A549 (cell line): ENCODE measurements around the gene ITPKC. TPM values are rescaled to one million over a fixed set of nuclear protein-coding genes. Genes with fewer than 3 reads are reported as not detected.

ENCODE experiments used
- ATAC-seq, 2 experiments: fragments of 200-7000 bp in 1 of 2; fragments of >200 bp in 1 of 2; cut with Nextera tagmentation in 1 of 2; cut with Tn5 transposase in 1 of 2; 3 replicates each; pipeline versions ENCODE4 v1.8.0 to v1.9.1; 2018 to 2020; ENCODE audit warnings: mild to moderate bottlenecking in 1 of 2, moderate library complexity in 1 of 2
- CTCF ChIA-PET: fragments of 300-600 bp; sonication (Branson Sonifier 250); formaldehyde crosslinking; extraction: SDS; loops from one replicate; lab custom pipeline; 2021; ENCODE audit warnings: antibody characterized with exemption, inconsistent platforms; lab: Yijun Ruan, JAX
- POLR2A ChIA-PET: fragments of 350-600 bp; formaldehyde crosslinking; extraction: SDS; loops from one replicate; lab custom pipeline; 2021; ENCODE audit warnings: antibody characterized with exemption, inconsistent platforms; lab: Yijun Ruan, JAX
- DNase-seq, 2 experiments: peaks; one replicate each; pipeline versions ENCODE4 v3.0.0 to v3.0.0-alpha.2; 2011 to 2016; ENCODE audit warnings: low read depth in 1 of 2, low spot score in 1 of 2
- FAIRE-seq: peaks from 2 replicates; lab custom pipeline; 2011; peaks lifted over from hg19 to GRCh38; lab: Jason Lieb, UNC
- H3K27ac ChIP-seq, 2 experiments: fragments of >200 bp; sonication (Bioruptor Twin); formaldehyde crosslinking; 3 replicates each; pipeline ENCODE4 v1.5.1; 2016 to 2017
- H3K4me1 ChIP-seq: fragments of >200 bp; sonication (Bioruptor Twin); formaldehyde crosslinking; 3 replicates; pipeline ENCODE4 v1.6.1; 2016
- H3K4me2 ChIP-seq: fragments of >200 bp; sonication (Bioruptor Twin); formaldehyde crosslinking; 3 replicates; pipeline ENCODE4 v1.6.1; 2016
- H3K4me3 ChIP-seq: fragments of >200 bp; sonication (Bioruptor Twin); formaldehyde crosslinking; 3 replicates; pipeline ENCODE4 v1.5.1; 2016
- H3K9me3 ChIP-seq: fragments of >200 bp; sonication (Bioruptor Twin); formaldehyde crosslinking; 3 replicates; pipeline ENCODE4 v1.6.1; 2016
- CHD2 ChIP-seq: fragments of 150-350 bp; IDR thresholded peaks from 2 replicates; pipeline ENCODE4 v1.6.1; 2014; ENCODE audit warnings: low read length; ENCODE audit not compliant: partially characterized antibody
- CHD4 ChIP-seq: fragments of 200-600 bp; sonication (generic); IDR thresholded peaks from 2 replicates; pipeline ENCODE4 v1.6.1; 2016; ENCODE audit warnings: antibody characterized with exemption, mild to moderate bottlenecking, borderline replicate concordance
- EHF ChIP-seq: fragments of 250-450 bp; sonication (Bioruptor Pico); IDR thresholded peaks from 2 replicates; pipeline ENCODE4 v1.5.0; 2020; ENCODE audit warnings: mild to moderate bottlenecking
- EP300 ChIP-seq, 2 experiments: fragments of >200 bp; sonication (Bioruptor Twin); formaldehyde crosslinking; IDR thresholded peaks; 2 replicates in 1 of 2; 3 replicates in 1 of 2; pipeline ENCODE4 v1.6.1; 2016 to 2017
- ESRRA ChIP-seq: fragments of 150-350 bp; IDR thresholded peaks from 2 replicates; pipeline ENCODE4 v1.6.1; 2014; ENCODE audit warnings: mild to moderate bottlenecking, low read length, borderline replicate concordance
- FOXS1 ChIP-seq: fragments of 250-450 bp; sonication (Bioruptor Pico); IDR thresholded peaks from 2 replicates; pipeline ENCODE4 v1.5.0; 2020; ENCODE audit warnings: mild to moderate bottlenecking, moderate library complexity
- HDAC2 ChIP-seq: fragments of 200-600 bp; sonication (generic); IDR thresholded peaks from 2 replicates; pipeline ENCODE4 v1.6.1; 2016
- HES2 ChIP-seq: fragments of >200 bp; sonication (Bioruptor Twin); formaldehyde crosslinking; IDR thresholded peaks from 2 replicates; pipeline ENCODE4 v1.6.1; 2016
- HOXA7 ChIP-seq: fragments of 250-450 bp; sonication (Bioruptor Pico); IDR thresholded peaks from 2 replicates; pipeline ENCODE4 v1.5.0; 2020; ENCODE audit warnings: mild to moderate bottlenecking, moderate library complexity
- HOXB5 ChIP-seq: fragments of 250-450 bp; sonication (Bioruptor Pico); IDR thresholded peaks from 2 replicates; pipeline ENCODE4 v1.5.0; 2020; ENCODE audit warnings: mild to moderate bottlenecking, moderate library complexity
- KDM5A ChIP-seq: fragments of 200-600 bp; sonication (generic); IDR thresholded peaks from 2 replicates; pipeline ENCODE4 v1.6.1; 2016; ENCODE audit warnings: antibody characterized with exemption, mild to moderate bottlenecking
- NPAS2 ChIP-seq: fragments of 250-450 bp; sonication (Bioruptor Pico); IDR thresholded peaks from 2 replicates; pipeline ENCODE4 v1.8.0; 2022; ENCODE audit warnings: mild to moderate bottlenecking, moderate library complexity, borderline replicate concordance
- PHF8 ChIP-seq: fragments of 200-600 bp; sonication (generic); IDR thresholded peaks from 2 replicates; pipeline ENCODE4 v1.6.1; 2016; ENCODE audit warnings: low read depth, mild to moderate bottlenecking, antibody characterized with exemption, moderate library complexity, borderline replicate concordance
- POLR2A ChIP-seq: IDR thresholded peaks from 2 replicates; pipeline ENCODE4 v1.6.1; 2012; ENCODE audit warnings: mild to moderate bottlenecking, low read length
- POLR2AphosphoS2 ChIP-seq: conservative IDR thresholded peaks from 2 replicates; pipeline ENCODE4 v1.6.1; 2012; ENCODE audit warnings: low read length, improper control_type of control experiment, inconsistent platforms
- RCOR1 ChIP-seq: fragments of 150-350 bp; IDR thresholded peaks from 2 replicates; pipeline ENCODE4 v1.6.1; 2014; ENCODE audit warnings: antibody characterized with exemption, low read length, low read depth
- RNF2 ChIP-seq: fragments of 200-600 bp; sonication (generic); IDR thresholded peaks from 2 replicates; pipeline ENCODE4 v1.6.1; 2016; ENCODE audit warnings: low read depth, mild to moderate bottlenecking, antibody characterized with exemption, moderate library complexity, borderline replicate concordance
- SREBF2 ChIP-seq: fragments of 450-650 bp; IDR thresholded peaks from 2 replicates; pipeline ENCODE4 v1.6.1; 2014; ENCODE audit warnings: mild to moderate bottlenecking, moderate library complexity
- USF2 ChIP-seq: fragments of 450-650 bp; IDR thresholded peaks from 2 replicates; pipeline ENCODE4 v1.6.1; 2014; ENCODE audit warnings: antibody characterized with exemption
- ZSCAN20 ChIP-seq: fragments of 250-450 bp; sonication (Bioruptor Pico); IDR thresholded peaks from 2 replicates; pipeline ENCODE4 v1.8.0; 2022; ENCODE audit warnings: mild to moderate bottlenecking, moderate library complexity
- WGBS: methylation state at CpG from one replicate; pipeline ENCODE4 v1.1.6; 2017; ENCODE audit errors: missing lambda C conversion rate; 5-methylcytosine and 5-hydroxymethylcytosine counted together
- polyA plus RNA-seq, 4 experiments: library from polyadenylated mRNA; depleted of rRNA in 3 of 4; stranded (reverse); fragments of >200 nt; fragmentation: RNase III in 1 of 4; extraction: RNeasy Plus Mini Kit Qiagen cat#74134 plus additional on column Dnase treatment in 1 of 4; gene quantifications; 2 replicates in 3 of 4; 3 replicates in 1 of 4; pipeline ENCODE4 v1.2.3, GENCODE V29; 2011 to 2017
- TF ChIP-seq, protein P1 (sequence below): IDR thresholded peaks from 2 replicates; pipeline ENCODE4 v1.6.1; 2012; ENCODE audit warnings: low read depth, borderline replicate concordance
- TF ChIP-seq, protein P2 (sequence below): fragments of >200 bp; sonication (Bioruptor Twin); formaldehyde crosslinking; IDR thresholded peaks from 3 replicates; pipeline ENCODE4 v1.6.1; 2016

The ITPKC gene
- polyA plus RNA-seq, 2 of the 4 experiments (the other 2 are of a cell fraction), result 6.5 to 7.9 TPM

GRCh38 chr19:40756502-40757110 is 39.7 kb downstream of the ITPKC start:
- Histone ChIP-seq H3K4me1 (peaks cover 40% of the 10 kb centered on the region), H3K9me3 (no peaks in the 10 kb centered on the region), H3K4me3 (no peak overlapping the region), H3K4me2 (no peak overlapping the region), H3K27ac (no peak overlapping the region)
- DNase-seq (no peak), FAIRE-seq (no peak), ATAC-seq (no peak)
- ChIA-PET CTCF (interaction anchor here (1.5 to 9.7 kb wide), 6 partner anchors 10 to 122 kb away, joined by 4 to 71 read pairs (median 12); partner anchors contain the start of gene RAB4B), POLR2A (interaction anchor here (0.7 to 0.8 kb wide), 2 partner anchors 21 to 36 kb away, joined by 3 to 4 read pairs; partner anchors contain the start of gene RAB4B)
- 91% methylated on average over 11 of the region's 11 CpGs for WGBS
- no peak for TF ChIP-seq POLR2AphosphoS2
- TF ChIP-seq HES2, result no peak
- no peak for TF ChIP-seq HDAC2
- TF ChIP-seq KDM5A, result no peak
- TF ChIP-seq, protein P1, sequence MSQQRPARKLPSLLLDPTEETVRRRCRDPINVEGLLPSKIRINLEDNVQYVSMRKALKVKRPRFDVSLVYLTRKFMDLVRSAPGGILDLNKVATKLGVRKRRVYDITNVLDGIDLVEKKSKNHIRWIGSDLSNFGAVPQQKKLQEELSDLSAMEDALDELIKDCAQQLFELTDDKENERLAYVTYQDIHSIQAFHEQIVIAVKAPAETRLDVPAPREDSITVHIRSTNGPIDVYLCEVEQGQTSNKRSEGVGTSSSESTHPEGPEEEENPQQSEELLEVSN, result no peak

GRCh38 chr19:40758491-40758890 is 41.6 kb downstream of the ITPKC start:
- ATAC-seq (no peak), DNase-seq (no peak), FAIRE-seq (peak; percentile 83)
- TF ChIP-seq HOXB5 (no peak), USF2 (no peak), RNF2 (no peak), PHF8 (no peak)
- ChIA-PET POLR2A (interaction anchor here (1.0 to 1.5 kb wide), 4 partner anchors 8 to 41 kb away, joined by 3 to 5 read pairs (median 4); partner anchors contain the start of genes ACTMAP, COQ8B, ITPKC and RAB4B), CTCF (interaction anchor here (0.5 to 9.7 kb wide), 10 partner anchors 16 to 294 kb away, joined by 4 to 71 read pairs (median 4); partner anchors contain the start of genes EGLN2 and RAB4B)
- Histone ChIP-seq H3K4me3 (no peak overlapping the region), H3K4me1 (peaks cover 30% of the 10 kb centered on the region), H3K4me2 (no peak overlapping the region), H3K9me3 (no peaks in the 10 kb centered on the region), H3K27ac (no peak overlapping the region)
- 94% methylated on average over 3 of the region's 3 CpGs for WGBS

DNA sequence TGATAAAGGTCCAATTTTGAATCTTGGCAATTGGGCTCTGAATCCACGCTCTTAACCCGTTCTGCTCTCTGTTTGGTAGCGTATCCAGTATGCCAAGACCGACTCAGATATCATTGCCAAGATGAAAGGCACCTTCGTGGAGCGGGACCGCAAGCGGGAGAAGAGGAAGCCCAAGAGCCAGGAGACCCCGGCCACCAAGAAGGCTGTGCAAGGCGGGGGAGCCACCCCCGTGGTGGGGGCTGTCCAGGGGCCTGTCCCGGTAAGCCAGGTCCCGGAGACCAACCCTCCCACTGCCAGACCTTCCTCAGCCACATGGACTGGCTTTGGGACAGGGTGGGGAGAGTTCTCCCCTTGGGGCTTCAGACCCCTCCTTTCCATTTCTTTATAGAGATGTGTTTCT is 42.4 kb downstream of the ITPKC start:
- TF ChIP-seq KDM5A (no peak), POLR2A (no peak), EP300 (IDR thresholded peaks at IDR 0.05) (no peak), SREBF2 (no peak), ZSCAN20 (CRISPR knock-in tag) (no peak), HOXA7 (CRISPR knock-in tag) (no peak), PHF8 (no peak), RNF2 (no peak), ESRRA (no peak), FOXS1 (CRISPR knock-in tag) (no peak), HES2 (no peak), NPAS2 (no peak), RCOR1 (no peak), CHD2 (no peak), CHD4 (no peak), EHF (CRISPR knock-in tag) (no peak)
- TF ChIP-seq, protein P2, sequence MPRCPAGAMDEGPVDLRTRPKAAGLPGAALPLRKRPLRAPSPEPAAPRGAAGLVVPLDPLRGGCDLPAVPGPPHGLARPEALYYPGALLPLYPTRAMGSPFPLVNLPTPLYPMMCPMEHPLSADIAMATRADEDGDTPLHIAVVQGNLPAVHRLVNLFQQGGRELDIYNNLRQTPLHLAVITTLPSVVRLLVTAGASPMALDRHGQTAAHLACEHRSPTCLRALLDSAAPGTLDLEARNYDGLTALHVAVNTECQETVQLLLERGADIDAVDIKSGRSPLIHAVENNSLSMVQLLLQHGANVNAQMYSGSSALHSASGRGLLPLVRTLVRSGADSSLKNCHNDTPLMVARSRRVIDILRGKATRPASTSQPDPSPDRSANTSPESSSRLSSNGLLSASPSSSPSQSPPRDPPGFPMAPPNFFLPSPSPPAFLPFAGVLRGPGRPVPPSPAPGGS, result no peak
- TF ChIP-seq, protein P1, result no peak
- DNase-seq, result no peak
- H3K27ac ChIP-seq, result no peak overlapping the region
- 94% methylated on average over 13 of the region's 13 CpGs for whole genome bisulfite sequencing
- H3K4me1 ChIP-seq, result peaks cover 21% of the 10 kb centered on the region
- ATAC-seq, result no peak
- POLR2A ChIA-PET, result interaction anchor here (0.6 to 1.5 kb wide), 3 partner anchors 9 to 1113 kb away, joined by 3 to 5 read pairs (median 4); partner anchors contain the start of genes ACTMAP and RAB4B
- no peaks in the 10 kb centered on the region for H3K9me3 ChIP-seq
- no peak for FAIRE-seq
- no peak overlapping the region for H3K4me2 ChIP-seq
- no peak overlapping the region for H3K4me3 ChIP-seq
- CTCF ChIA-PET, result interaction anchor here (0.6 to 9.7 kb wide), 5 partner anchors 15 to 244 kb away, joined by 3 to 71 read pairs (median 4); partner anchors contain the start of gene RAB4B
